ENCODE data around the gene RAD17.
A peak's percentile ranks its signal among the peaks of the same experiment; 100 is the strongest.
"Not testable (repeated sequence)": the region's sequence is repeated elsewhere in the genome, so short reads cannot be mapped to it uniquely, and the experiment has no call there.

RAD17 gene

GRCh38 chr5:69369340-69370121 is at the start of gene RAD17, which contains the start of the genes AK6 and TAF9:
Gene RAD17 (plus strand): TSS chr5:69369818. CDS start chr5:69372209, 2,391 bp downstream.
Gene AK6 (minus strand): TSS chr5:69369520. CDS start chr5:69369490, 30 bp downstream.
Gene TAF9 (minus strand): TSS chr5:69369520. CDS start chr5:69365737, 3,783 bp downstream.
- 0 out of 2 replicates have a peak, but pooled peaks cover 4% of the 10 kb centered on the region for H3K4me1 ChIP-seq (ENCODE audit: control insufficient read depth, insufficient read depth, low read length)
- peak within 1 kb of the TSS; percentile 88 for H3K4me3 ChIP-seq (ENCODE audit: low read depth, low read length)
- H3K36me3 ChIP-seq (ENCODE audit: control insufficient read depth, insufficient read depth, low read length) = peaks cover 38% of the 10 kb centered on the region
- peak within 1 kb of the TSS; percentile 100 for H3K27ac ChIP-seq (ENCODE audit: low read depth, low read length)
- peak within 1 kb of the TSS; percentile 97 for H3K9ac ChIP-seq (ENCODE audit: low read depth, low read length)
- H3K9me3 ChIP-seq (ENCODE audit: control insufficient read depth, insufficient read depth, low read length) = no peaks in the 10 kb centered on the region
- H3K27me3 ChIP-seq (ENCODE audit: control insufficient read depth, insufficient read depth, low read length) = no peaks in the 10 kb centered on the region

- H3K9me3 ChIP-seq (ENCODE audit: control insufficient read depth, insufficient read depth, low read length) = no peaks in the 10 kb centered on the region
- no peak overlapping the region for H3K4me3 ChIP-seq (ENCODE audit: low read depth, low read length)
- no peaks in the 10 kb centered on the region for H3K4me1 ChIP-seq (ENCODE audit: control insufficient read depth, insufficient read depth, low read length)
- H3K27me3 ChIP-seq (ENCODE audit: control insufficient read depth, insufficient read depth, low read length) = no peaks in the 10 kb centered on the region
- no peaks in the 10 kb centered on the region for H3K36me3 ChIP-seq (ENCODE audit: control insufficient read depth, insufficient read depth, low read length)
- H3K9ac ChIP-seq (ENCODE audit: low read depth, low read length) = no peak overlapping the region
- no peak overlapping the region for H3K27ac ChIP-seq (ENCODE audit: low read depth, low read length)
Observed at GRCh38 chr5:69326365-69326764, 43.3 kb upstream of the RAD17 start.

GRCh38 chr5:69329905-69330489 is 39.6 kb upstream of the RAD17 start:
- Histone ChIP-seq H3K27me3 (ENCODE audit: control insufficient read depth, insufficient read depth, low read length) (no peaks in the 10 kb centered on the region), H3K4me3 (ENCODE audit: low read depth, low read length) (no peak overlapping the region), H3K9ac (ENCODE audit: low read depth, low read length) (no peak overlapping the region), H3K9me3 (ENCODE audit: control insufficient read depth, insufficient read depth, low read length) (no peaks in the 10 kb centered on the region), H3K4me1 (ENCODE audit: control insufficient read depth, insufficient read depth, low read length) (peaks cover 9% of the 10 kb centered on the region; the same call in 1 of the 2 replicates), H3K27ac (ENCODE audit: low read depth, low read length) (no peak overlapping the region), H3K36me3 (ENCODE audit: control insufficient read depth, insufficient read depth, low read length) (no peaks in the 10 kb centered on the region)

- Histone ChIP-seq H3K4me3 (ENCODE audit: low read depth, low read length) (peak overlapping the region; percentile 58), H3K27me3 (ENCODE audit: control insufficient read depth, insufficient read depth, low read length) (no peaks in the 10 kb centered on the region; the same call in 1 of the 2 replicates), H3K36me3 (ENCODE audit: control insufficient read depth, insufficient read depth, low read length) (no peaks in the 10 kb centered on the region), H3K9ac (ENCODE audit: low read depth, low read length) (0 out of 2 replicates have a peak overlapping the region, but pooled peaks have one; percentile 35), H3K9me3 (ENCODE audit: control insufficient read depth, insufficient read depth, low read length) (no peaks in the 10 kb centered on the region), H3K4me1 (ENCODE audit: control insufficient read depth, insufficient read depth, low read length) (peaks cover 9% of the 10 kb centered on the region; the same call in 1 of the 2 replicates), H3K27ac (ENCODE audit: low read depth, low read length) (peak overlapping the region; percentile 56)
Observed at GRCh38 chr5:69331528-69332445, 37.8 kb upstream of the RAD17 start.

GRCh38 chr5:69333668-69334315 is 35.8 kb upstream of the RAD17 start:
- H3K9me3 ChIP-seq (ENCODE audit: control insufficient read depth, insufficient read depth, low read length); H3K9ac ChIP-seq (ENCODE audit: low read depth, low read length); H3K27ac ChIP-seq (ENCODE audit: low read depth, low read length); H3K36me3 ChIP-seq (ENCODE audit: control insufficient read depth, insufficient read depth, low read length); H3K4me3 ChIP-seq (ENCODE audit: low read depth, low read length); H3K27me3 ChIP-seq (ENCODE audit: control insufficient read depth, insufficient read depth, low read length); H3K4me1 ChIP-seq (ENCODE audit: control insufficient read depth, insufficient read depth, low read length): not testable (repeated sequence)

- H3K4me3 ChIP-seq (ENCODE audit: low read depth, low read length) = no peak overlapping the region
- no peak overlapping the region for H3K27ac ChIP-seq (ENCODE audit: low read depth, low read length)
- peaks cover 9% of the 10 kb centered on the region; the same call in 1 of the 2 replicates for H3K4me1 ChIP-seq (ENCODE audit: control insufficient read depth, insufficient read depth, low read length)
- H3K9me3 ChIP-seq (ENCODE audit: control insufficient read depth, insufficient read depth, low read length) = no peaks in the 10 kb centered on the region
- no peak overlapping the region for H3K9ac ChIP-seq (ENCODE audit: low read depth, low read length)
- H3K36me3 ChIP-seq (ENCODE audit: control insufficient read depth, insufficient read depth, low read length) = no peaks in the 10 kb centered on the region
- H3K27me3 ChIP-seq (ENCODE audit: control insufficient read depth, insufficient read depth, low read length) = no peaks in the 10 kb centered on the region; the same call in 1 of the 2 replicates
Observed at GRCh38 chr5:69334793-69335268, 34.8 kb upstream of the RAD17 start.

- Histone ChIP-seq H3K27me3 (ENCODE audit: control insufficient read depth, insufficient read depth, low read length) (no peaks in the 10 kb centered on the region; the same call in 1 of the 2 replicates), H3K4me3 (ENCODE audit: low read depth, low read length) (no peak overlapping the region), H3K9me3 (ENCODE audit: control insufficient read depth, insufficient read depth, low read length) (no peaks in the 10 kb centered on the region), H3K9ac (ENCODE audit: low read depth, low read length) (no peak overlapping the region), H3K27ac (ENCODE audit: low read depth, low read length) (no peak overlapping the region), H3K36me3 (ENCODE audit: control insufficient read depth, insufficient read depth, low read length) (no peaks in the 10 kb centered on the region), H3K4me1 (ENCODE audit: control insufficient read depth, insufficient read depth, low read length) (peaks cover 9% of the 10 kb centered on the region; the same call in 1 of the 2 replicates)
Observed at GRCh38 chr5:69335341-69335935, 34.2 kb upstream of the RAD17 start.

- Histone ChIP-seq H3K9me3 (ENCODE audit: control insufficient read depth, insufficient read depth, low read length) (no peaks in the 10 kb centered on the region), H3K36me3 (ENCODE audit: control insufficient read depth, insufficient read depth, low read length) (no peaks in the 10 kb centered on the region), H3K27ac (ENCODE audit: low read depth, low read length) (no peak overlapping the region), H3K9ac (ENCODE audit: low read depth, low read length) (no peak overlapping the region), H3K27me3 (ENCODE audit: control insufficient read depth, insufficient read depth, low read length) (no peaks in the 10 kb centered on the region), H3K4me1 (ENCODE audit: control insufficient read depth, insufficient read depth, low read length) (no peaks in the 10 kb centered on the region), H3K4me3 (ENCODE audit: low read depth, low read length) (no peak overlapping the region)
Observed at GRCh38 chr5:69341520-69342161, 28.0 kb upstream of the RAD17 start.

GRCh38 chr5:69343083-69343482 is 26.5 kb upstream of the RAD17 start:
- Histone ChIP-seq H3K27ac (ENCODE audit: low read depth, low read length) (no peak overlapping the region), H3K9me3 (ENCODE audit: control insufficient read depth, insufficient read depth, low read length) (no peaks in the 10 kb centered on the region), H3K9ac (ENCODE audit: low read depth, low read length) (no peak overlapping the region), H3K36me3 (ENCODE audit: control insufficient read depth, insufficient read depth, low read length) (no peaks in the 10 kb centered on the region), H3K27me3 (ENCODE audit: control insufficient read depth, insufficient read depth, low read length) (no peaks in the 10 kb centered on the region), H3K4me1 (ENCODE audit: control insufficient read depth, insufficient read depth, low read length) (no peaks in the 10 kb centered on the region), H3K4me3 (ENCODE audit: low read depth, low read length) (no peak overlapping the region)
